Measurements from ENCODE around the gene ZNF534.
"Not testable (repeated sequence)": the region's sequence is repeated elsewhere in the genome, so short reads cannot be mapped to it uniquely, and the experiment has no call there.

The ZNF534 gene

GRCh38 chr19:52498571-52498970 lies 69.6 kb downstream of the ZNF534 start:
- no peak overlapping the region for H3K4me2 ChIP-seq (ENCODE audit: low read length)
- no peaks in the 10 kb centered on the region for H3K9me2 ChIP-seq (replicated peaks; ENCODE audit: control insufficient read depth, low read length)
- TF ChIP-seq EZH2phosphoT487 (IDR thresholded peaks at IDR 0.05; ENCODE audit: borderline replicate concordance, low read length): no peak
- TF ChIP-seq CTCF (IDR thresholded peaks at IDR 0.05; ENCODE audit: low read depth, low read length, poor library complexity, severe bottlenecking): no peak
- no peaks in the 10 kb centered on the region for H3F3A ChIP-seq (ENCODE audit: control insufficient read depth, insufficient read depth)
- H3K9me3 ChIP-seq (ENCODE audit: control insufficient read depth, insufficient read depth, low read length): no peaks in the 10 kb centered on the region
- H3K36me3 ChIP-seq (ENCODE audit: control insufficient read depth, low read length): no peaks in the 10 kb centered on the region
- no peaks in the 10 kb centered on the region for H3K4me1 ChIP-seq (ENCODE audit: control insufficient read depth, low read length)
- no peaks in the 10 kb centered on the region for H3K27me3 ChIP-seq (ENCODE audit: control insufficient read depth, low read length)
- no peaks in the 10 kb centered on the region for H4K20me1 ChIP-seq (ENCODE audit: control insufficient read depth, insufficient read depth, low read depth, low read length)
- H3K4me3 ChIP-seq (ENCODE audit: low read length): no peak overlapping the region
- no peaks in the 10 kb centered on the region for H3K79me2 ChIP-seq (ENCODE audit: control insufficient read depth, low read length)
- no peak overlapping the region for H3K27ac ChIP-seq (ENCODE audit: low read depth, low read length)

- H3K4me3 ChIP-seq (ENCODE audit: low read length); H3K27me3 ChIP-seq (ENCODE audit: control insufficient read depth, low read length); H3K9me3 ChIP-seq (ENCODE audit: control insufficient read depth, insufficient read depth, low read length); H3K36me3 ChIP-seq (ENCODE audit: control insufficient read depth, low read length); H3K27ac ChIP-seq (ENCODE audit: low read depth, low read length); H3K4me1 ChIP-seq (ENCODE audit: control insufficient read depth, low read length); H3K4me2 ChIP-seq (ENCODE audit: low read length); H4K20me1 ChIP-seq (ENCODE audit: control insufficient read depth, insufficient read depth, low read depth, low read length); H3F3A ChIP-seq (ENCODE audit: control insufficient read depth, insufficient read depth); H3K79me2 ChIP-seq (ENCODE audit: control insufficient read depth, low read length); H3K9me2 ChIP-seq (replicated peaks; ENCODE audit: control insufficient read depth, low read length): not testable (repeated sequence)
Observed at GRCh38 chr19:52500474-52500873, 71.5 kb downstream of the ZNF534 start.

GRCh38 chr19:52500991-52501390 lies 72.0 kb downstream of the ZNF534 start:
- not testable (repeated sequence) for H3K4me2 ChIP-seq (ENCODE audit: low read length); H3K9me2 ChIP-seq (replicated peaks; ENCODE audit: control insufficient read depth, low read length); H3K9me3 ChIP-seq (ENCODE audit: control insufficient read depth, insufficient read depth, low read length); H3K36me3 ChIP-seq (ENCODE audit: control insufficient read depth, low read length); H3F3A ChIP-seq (ENCODE audit: control insufficient read depth, insufficient read depth); H3K79me2 ChIP-seq (ENCODE audit: control insufficient read depth, low read length); H3K4me1 ChIP-seq (ENCODE audit: control insufficient read depth, low read length); H3K27ac ChIP-seq (ENCODE audit: low read depth, low read length); H4K20me1 ChIP-seq (ENCODE audit: control insufficient read depth, insufficient read depth, low read depth, low read length); H3K27me3 ChIP-seq (ENCODE audit: control insufficient read depth, low read length); H3K4me3 ChIP-seq (ENCODE audit: low read length)
